Urinary bladder (tissue), 4 donors: Measurements from ENCODE around the gene TMEM38A. TPM values are rescaled to one million over a fixed set of nuclear protein-coding genes. Genes with fewer than 3 reads are reported as not detected.

Experiments
- DNase-seq: peaks from one replicate; pipeline ENCODE4 v3.0.0-alpha.2; 2015; ENCODE audit errors: extremely low spot score
- H3K27ac ChIP-seq: one replicate; pipeline ENCODE4 v1.5.1; 2013; ENCODE audit warnings: low read depth, mild to moderate bottlenecking, moderate library complexity
- H3K36me3 ChIP-seq: one replicate; pipeline ENCODE4 v1.6.1; 2013; ENCODE audit warnings: mild to moderate bottlenecking, moderate library complexity; ENCODE audit not compliant: insufficient read depth
- H3K4me1 ChIP-seq: one replicate; pipeline ENCODE4 v1.6.1; 2013; ENCODE audit warnings: mild to moderate bottlenecking, moderate library complexity; ENCODE audit not compliant: insufficient read depth
- H3K4me3 ChIP-seq: one replicate; pipeline ENCODE4 v1.5.1; 2013; ENCODE audit warnings: low read depth, low read length
- WGBS: extraction: QIAGEN DNeasy Blood & Tissue Kit; methylation state at CpG from one replicate; pipeline ENCODE4 v1.1.7; 2013; 5-methylcytosine and 5-hydroxymethylcytosine counted together
- polyA plus RNA-seq: library from polyadenylated mRNA; stranded (reverse); fragments of 200-250 nt; gene quantifications from one replicate; pipeline ENCODE4 v1.2.3, GENCODE V29; 2013
- total RNA-seq: library from RNA; depleted of rRNA; stranded (reverse); fragments of >200 nt; gene quantifications from one replicate; pipeline ENCODE4 v1.2.3, GENCODE V29; 2014
- donor health status: healthy with polysubstance abuse.
- donor health status: healthy.

Gene TMEM38A
- total and polyA plus RNA-seq, 2 donors = 4.2 to 8.0 TPM

GRCh38 chr19:16625163-16625958 is 35.6 kb upstream of the TMEM38A start:
- Histone ChIP-seq H3K4me1 (no peaks in the 10 kb centered on the region), H3K36me3 (no peaks in the 10 kb centered on the region), H3K27ac (no peak overlapping the region), H3K4me3 (no peak overlapping the region)
- WGBS = 81% methylated on average over 16 of the region's 16 CpGs
- DNase-seq = no peak

GRCh38 chr19:16626796-16627192 is 34.1 kb upstream of the TMEM38A start:
- DNase-seq = no peak
- Histone ChIP-seq H3K27ac (no peak overlapping the region), H3K4me3 (peak overlapping the region; percentile 100), H3K4me1 (no peaks in the 10 kb centered on the region), H3K36me3 (no peaks in the 10 kb centered on the region)
- 6% methylated on average over 12 of the region's 12 CpGs for WGBS

- DNase-seq = no peak
These were observed 33.6 kb upstream of the TMEM38A start for GRCh38 chr19:16627193-16627927.

GRCh38 chr19:16627928-16628182 is 33.1 kb upstream of the TMEM38A start:
- no peak overlapping the region for H3K27ac ChIP-seq
- WGBS = under 1% methylated on average over 38 of the region's 38 CpGs
- no peaks in the 10 kb centered on the region for H3K4me1 ChIP-seq

More at GRCh38 chr19:16627193-16627927, 33.6 kb upstream of the TMEM38A start:
- H3K27ac ChIP-seq = peak overlapping the region; percentile 47
- H3K4me1 ChIP-seq = no peaks in the 10 kb centered on the region
- H3K4me3 ChIP-seq = peak overlapping the region; percentile 100
- under 1% methylated on average over 52 of the region's 52 CpGs for WGBS
- H3K36me3 ChIP-seq = no peaks in the 10 kb centered on the region

DNA sequence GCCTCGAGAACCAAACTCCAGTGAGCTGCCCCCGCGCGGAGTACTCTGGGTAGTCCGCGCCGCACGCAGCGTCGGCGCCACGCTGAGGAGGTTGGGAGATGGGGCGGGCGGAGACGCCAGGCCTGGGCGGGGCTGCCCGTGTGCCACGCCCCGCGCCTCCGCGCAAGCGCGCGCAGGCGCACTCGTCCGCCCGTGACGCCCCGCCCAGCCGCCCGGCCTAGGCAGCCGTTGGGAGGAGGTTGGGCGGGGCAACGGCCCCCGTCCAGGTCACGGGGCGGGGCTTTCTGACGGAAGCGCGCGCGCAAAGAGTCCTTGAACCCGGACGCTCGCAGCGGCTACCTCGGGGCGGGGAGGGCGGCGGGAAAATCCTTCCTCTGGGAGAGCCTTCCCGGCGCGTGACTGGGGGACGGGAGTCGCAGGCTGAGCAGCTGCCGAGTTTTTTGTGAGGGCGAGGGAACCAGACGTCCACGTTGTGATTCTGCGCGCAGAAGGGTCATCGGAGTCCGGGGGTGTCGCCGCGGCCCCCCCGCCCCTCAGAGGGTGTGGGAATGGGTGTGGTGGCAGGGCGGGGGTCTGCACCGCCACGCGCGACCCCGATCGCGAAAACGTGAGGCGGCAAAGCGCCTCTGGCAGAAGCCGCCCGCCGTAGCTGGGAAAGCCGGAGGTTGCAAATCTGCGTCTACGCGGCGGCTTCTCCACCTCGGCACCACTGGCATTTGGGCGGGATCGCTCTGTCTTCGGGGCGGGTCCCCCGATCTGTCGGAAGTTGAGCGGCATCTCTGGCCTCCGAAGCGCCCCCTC is 32.6 kb upstream of the TMEM38A start, which contains the start of gene MED26:
MED26 (minus strand) TSS at position 22 of the 801 bp plus-strand sequence. CDS start 261 bp downstream, outside the sequence.
- WGBS = under 1% methylated on average over 98 of the region's 98 CpGs
- Histone ChIP-seq H3K4me3 (peak within 1 kb of the TSS; percentile 100), H3K36me3 (no peaks in the 10 kb centered on the region), H3K27ac (peak within 1 kb of the TSS; percentile 96), H3K4me1 (no peaks in the 10 kb centered on the region)
- peak; percentile 74 for DNase-seq

More at GRCh38 chr19:16627928-16628182, 33.1 kb upstream of the TMEM38A start:
- Histone ChIP-seq H3K4me3 (peak overlapping the region; percentile 100), H3K36me3 (no peaks in the 10 kb centered on the region)
- no peak for DNase-seq

DNA sequence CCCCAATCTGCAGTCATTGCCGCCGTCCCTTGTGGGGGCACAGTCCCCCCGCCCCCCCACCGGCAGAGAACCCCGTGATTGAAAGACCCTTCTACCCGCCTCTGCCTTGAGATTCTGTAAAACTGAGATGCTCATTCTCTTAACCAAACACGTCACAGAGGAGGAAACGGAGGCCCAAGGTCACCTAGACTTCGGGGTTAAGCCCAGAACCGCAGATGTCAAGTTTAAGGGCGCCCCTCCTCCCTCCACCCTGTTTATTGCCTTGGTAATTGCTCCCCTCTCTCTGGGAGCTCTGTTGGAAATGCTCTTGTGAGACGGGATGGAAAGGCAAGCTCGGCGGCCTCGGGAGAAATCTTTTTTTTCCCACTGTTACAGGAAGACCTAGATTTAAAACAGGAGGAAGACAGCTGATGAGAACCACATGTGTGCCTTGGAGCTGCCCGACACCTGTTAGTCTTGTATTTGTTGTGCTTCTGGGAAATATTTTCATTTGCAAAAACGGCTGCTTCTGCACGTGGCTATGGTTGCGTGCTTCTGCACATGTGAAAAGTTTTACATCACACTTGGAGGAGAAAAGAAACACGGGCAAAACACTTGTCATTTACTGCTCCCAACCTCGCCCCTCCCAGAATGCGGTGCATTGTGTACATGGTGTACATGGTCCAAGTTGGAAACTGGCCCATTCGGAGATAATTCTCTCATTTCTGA is 31.8 kb upstream of the TMEM38A start:
- DNase-seq = no peak
- WGBS = 3% methylated on average over 23 of the region's 23 CpGs
- Histone ChIP-seq H3K27ac (peak overlapping the region; percentile 96), H3K4me3 (peak overlapping the region; percentile 68), H3K4me1 (no peaks in the 10 kb centered on the region), H3K36me3 (no peaks in the 10 kb centered on the region)

GRCh38 chr19:16631465-16631864 is 29.5 kb upstream of the TMEM38A start:
- Histone ChIP-seq H3K27ac (no peak overlapping the region), H3K36me3 (no peaks in the 10 kb centered on the region)
- 92% methylated on average over 6 of the region's 6 CpGs for WGBS

GRCh38 chr19:16637535-16637934 is 23.4 kb upstream of the TMEM38A start:
- Histone ChIP-seq H3K4me3 (no peak overlapping the region), H3K27ac (no peak overlapping the region), H3K4me1 (no peaks in the 10 kb centered on the region), H3K36me3 (peaks cover 5% of the 10 kb centered on the region)
- DNase-seq = no peak

More at GRCh38 chr19:16631465-16631864, 29.5 kb upstream of the TMEM38A start:
- DNase-seq = no peak
- no peak overlapping the region for H3K4me3 ChIP-seq
- no peaks in the 10 kb centered on the region for H3K4me1 ChIP-seq

DNA sequence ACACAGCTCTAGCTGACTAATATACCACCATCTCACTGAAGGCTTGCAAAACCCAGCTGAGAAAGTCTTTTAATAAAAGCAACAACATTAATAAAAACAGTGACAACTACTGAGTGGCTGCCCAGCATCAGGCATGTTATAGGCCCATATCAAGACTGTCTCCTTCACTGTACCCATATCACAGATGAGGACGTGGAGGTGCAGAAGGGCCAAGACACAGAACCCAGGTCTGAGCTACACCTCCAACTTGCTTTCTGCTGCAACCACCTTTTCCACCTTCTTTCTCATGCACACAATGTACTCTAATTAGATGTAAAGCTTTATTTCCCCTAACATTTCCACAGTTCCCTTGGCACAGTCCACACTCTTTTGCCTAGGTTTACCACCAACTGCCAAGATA is 22.3 kb upstream of the TMEM38A start:
- H3K27ac ChIP-seq = no peak overlapping the region
- no peaks in the 10 kb centered on the region for H3K4me1 ChIP-seq
- WGBS = 94% methylated on average over 1 of the region's 1 CpG
- peaks cover 5% of the 10 kb centered on the region for H3K36me3 ChIP-seq
- no peak for DNase-seq
- H3K4me3 ChIP-seq = no peak overlapping the region

GRCh38 chr19:16640951-16641350 is 20.0 kb upstream of the TMEM38A start:
- Histone ChIP-seq H3K36me3 (peaks cover 5% of the 10 kb centered on the region), H3K27ac (no peak overlapping the region), H3K4me3 (no peak overlapping the region), H3K4me1 (no peaks in the 10 kb centered on the region)
- 95% methylated on average over 1 of the region's 1 CpG for WGBS
- no peak for DNase-seq

GRCh38 chr19:16641695-16642094 is 19.2 kb upstream of the TMEM38A start:
- 97% methylated on average over 10 of the region's 10 CpGs for WGBS
- Histone ChIP-seq H3K27ac (no peak overlapping the region), H3K4me3 (no peak overlapping the region), H3K4me1 (no peaks in the 10 kb centered on the region), H3K36me3 (peaks cover 5% of the 10 kb centered on the region)
- DNase-seq = no peak

- no peak for DNase-seq
- Histone ChIP-seq H3K27ac (no peak overlapping the region), H3K4me3 (no peak overlapping the region), H3K36me3 (peaks cover 5% of the 10 kb centered on the region), H3K4me1 (no peaks in the 10 kb centered on the region)
- WGBS = 90% methylated on average over 9 of the region's 9 CpGs
These were observed 15.8 kb upstream of the TMEM38A start for GRCh38 chr19:16645140-16645539.

GRCh38 chr19:16649734-16650133 is 11.2 kb upstream of the TMEM38A start:
- WGBS = 62% methylated on average over 9 of the region's 9 CpGs
- Histone ChIP-seq H3K36me3 (peaks cover 4% of the 10 kb centered on the region), H3K27ac (no peak overlapping the region), H3K4me3 (no peak overlapping the region), H3K4me1 (no peaks in the 10 kb centered on the region)
- no peak for DNase-seq
